ENCODE measurements around the gene RBM22.
"Not testable (repeated sequence)": the region's sequence is repeated elsewhere in the genome, so short reads cannot be mapped to it uniquely, and the experiment has no call there.

Gene RBM22

GRCh38 chr5:150700594-150701377 lies at the start of gene RBM22:
RBM22 (minus strand) TSS chr5:150701062; CDS start chr5:150700985, 77 bp downstream.
- DNase-seq (ENCODE audit: low read depth) = peak; percentile 70

GRCh38 chr5:150750469-150750868 lies 49.6 kb upstream of the RBM22 start:
- DNase-seq (ENCODE audit: low read depth) = no peak

- not testable (repeated sequence) for DNase-seq (ENCODE audit: low read depth)
Observed at GRCh38 chr5:150743142-150743488, 42.3 kb upstream of the RBM22 start.

GRCh38 chr5:150742455-150743141 lies 41.7 kb upstream of the RBM22 start:
- not testable (repeated sequence) for DNase-seq (ENCODE audit: low read depth)

GRCh38 chr5:150740992-150741391 lies 40.1 kb upstream of the RBM22 start:
- no peak for DNase-seq (ENCODE audit: low read depth)

GRCh38 chr5:150738862-150739261 lies 38.0 kb upstream of the RBM22 start:
- no peak for DNase-seq (ENCODE audit: low read depth)

- no peak for DNase-seq (ENCODE audit: low read depth)
Observed at GRCh38 chr5:150734579-150735384, 33.9 kb upstream of the RBM22 start.

- no peak for DNase-seq (ENCODE audit: low read depth)
Observed at GRCh38 chr5:150731669-150732242, 30.9 kb upstream of the RBM22 start.

- no peak for DNase-seq (ENCODE audit: low read depth)
Observed at GRCh38 chr5:150729859-150730258, 29.0 kb upstream of the RBM22 start.

GRCh38 chr5:150723845-150724244 lies 23.0 kb upstream of the RBM22 start:
- peak; percentile 44 for DNase-seq (ENCODE audit: low read depth)

- DNase-seq (ENCODE audit: low read depth) = no peak
Observed at GRCh38 chr5:150710165-150710564, 9.3 kb upstream of the RBM22 start.

- no peak for DNase-seq (ENCODE audit: low read depth)
Observed at GRCh38 chr5:150706776-150707390, 6.0 kb upstream of the RBM22 start.

- DNase-seq (ENCODE audit: low read depth) = no peak
Observed at GRCh38 chr5:150703762-150704161, 2.9 kb upstream of the RBM22 start.

- no peak for DNase-seq (ENCODE audit: low read depth)
Observed at GRCh38 chr5:150700246-150700593, 642 bp downstream of the RBM22 start.

GRCh38 chr5:150694612-150695011 lies 6.2 kb downstream of the RBM22 start:
- DNase-seq (ENCODE audit: low read depth) = peak; percentile 53

GRCh38 chr5:150692276-150692675 lies 8.6 kb downstream of the RBM22 start:
- no peak for DNase-seq (ENCODE audit: low read depth)

GRCh38 chr5:150690760-150691159 lies 10.1 kb downstream of the RBM22 start:
- DNase-seq (ENCODE audit: low read depth) = no peak

- DNase-seq (ENCODE audit: low read depth) = no peak
Observed at GRCh38 chr5:150689120-150689519, 11.7 kb downstream of the RBM22 start.

- DNase-seq (ENCODE audit: low read depth) = no peak
Observed at GRCh38 chr5:150676578-150676977, 24.3 kb downstream of the RBM22 start.

GRCh38 chr5:150675069-150675468 lies 25.8 kb downstream of the RBM22 start:
- no peak for DNase-seq (ENCODE audit: low read depth)

- DNase-seq (ENCODE audit: low read depth) = no peak
Observed at GRCh38 chr5:150674341-150674821, 26.5 kb downstream of the RBM22 start.

GRCh38 chr5:150672884-150673275 lies 28.0 kb downstream of the RBM22 start:
- no peak for DNase-seq (ENCODE audit: low read depth)
